Breast epithelium (tissue), 3 donors: ENCODE results near the gene LIPC.

Experiments
- CTCF ChIP-seq, 3 donors: fragments of 450-650 bp; IDR thresholded peaks; one replicate each; pipeline ENCODE4 v1.5.1; 2016 to 2017; ENCODE audit warnings: antibody characterized with exemption in 3 of 3, mild to moderate bottlenecking in 3 of 3, moderate library complexity in 3 of 3
- POLR2A ChIP-seq: fragments of 450-650 bp; IDR thresholded peaks from one replicate; pipeline ENCODE4 v1.6.1; 2016; ENCODE audit warnings: antibody characterized with exemption, mild to moderate bottlenecking, moderate library complexity
- POLR2AphosphoS5 ChIP-seq, 3 donors: sonication (generic); formaldehyde crosslinking; IDR thresholded peaks; one replicate each; pipeline ENCODE4 v1.6.1; 2017; ENCODE audit warnings: antibody characterized with exemption in 3 of 3

GRCh38 chr15:58534556-58534955 lies 102.8 kb downstream of the LIPC start:
- TF ChIP-seq CTCF (IDR thresholded peaks at IDR 0.05) (no peak), POLR2A (no peak), POLR2AphosphoS5 (IDR thresholded peaks at IDR 0.05) (no peak)
